ENCODE results near the gene KNL1. TPM values are rescaled to one million over a fixed set of nuclear protein-coding genes. Genes with fewer than 3 reads are reported as not detected.

Gene KNL1
- total and polyA plus RNA-seq, 7 experiments from 2014 or later = 0.08 to 41.5 (median 0.99) TPM

- H3K27ac ChIP-seq (ENCODE audit: low read depth, low read length) = no peak overlapping the region
- intact Hi-C loops (cut with micrococcal nuclease) = no loop called here
- H3K4me1 Mint-ChIP-seq = peaks cover 9 to 33% (median 23%) of the 10 kb centered on the region in 7 donors
- no peak overlapping the region for H3K27ac Mint-ChIP-seq
- ChIA-PET POLR2A (no interaction called here), CTCF (no interaction called here)
- DNase-seq (no peak), ATAC-seq (no peak)
- no peak overlapping the region for H3K4me3 ChIP-seq (ENCODE audit: low read length)
- no peak overlapping the region for H3K4me3 Mint-ChIP-seq
- no peaks in the 10 kb centered on the region for H3K9me3 ChIP-seq (ENCODE audit: control insufficient read depth in 2 of 3, low read length in 3 of 3)
- no peaks in the 10 kb centered on the region for H3K27me3 ChIP-seq (ENCODE audit: control insufficient read depth in 2 of 2, insufficient read depth in 2 of 2, low read length in 2 of 2)
- H3K27me3 Mint-ChIP-seq = no peaks in the 10 kb centered on the region
- H3K36me3 Mint-ChIP-seq = peaks cover 8 to 73% (median 34%) of the 10 kb centered on the region in 5 donors
- H3K9me3 Mint-ChIP-seq = no peaks in the 10 kb centered on the region
- H3K36me3 ChIP-seq (ENCODE audit: control insufficient read depth in 2 of 3, insufficient read depth in 3 of 3, low read length in 3 of 3) = peaks cover 7 to 55% (median 10%) of the 10 kb centered on the region in 3 experiments
- no peaks in the 10 kb centered on the region for H3K4me1 ChIP-seq (ENCODE audit: control insufficient read depth in 2 of 2, insufficient read depth in 2 of 2, low read length in 2 of 2)
These were observed 38.2 kb upstream of the KNL1 start for GRCh38 chr15:40555876-40556275.

- H3K36me3 Mint-ChIP-seq = peaks cover 8 to 57% (median 19%) of the 10 kb centered on the region in 5 donors
- ATAC-seq (no peak), DNase-seq (no peak)
- H3K27me3 Mint-ChIP-seq = no peaks in the 10 kb centered on the region
- Histone ChIP-seq H3K4me3 (ENCODE audit: low read length) (no peak overlapping the region), H3K4me1 (ENCODE audit: control insufficient read depth in 2 of 2, insufficient read depth in 2 of 2, low read length in 2 of 2) (peaks cover 0 to 3% of the 10 kb centered on the region in 2 donors), H3K36me3 (ENCODE audit: control insufficient read depth in 2 of 3, insufficient read depth in 3 of 3, low read length in 3 of 3) (peaks cover 5 to 42% (median 10%) of the 10 kb centered on the region in 3 experiments), H3K27ac (ENCODE audit: low read depth, low read length) (no peak overlapping the region), H3K27me3 (ENCODE audit: control insufficient read depth in 2 of 2, insufficient read depth in 2 of 2, low read length in 2 of 2) (no peaks in the 10 kb centered on the region), H3K9me3 (ENCODE audit: control insufficient read depth in 2 of 3, low read length in 3 of 3) (no peaks in the 10 kb centered on the region)
- ChIA-PET POLR2A (interaction anchor here (1.5 kb wide), 1 partner anchor 10 kb away, joined by 6 read pairs; the partner anchor contains the start of gene RPUSD2), CTCF (no interaction called here)
- no peak overlapping the region for H3K4me3 Mint-ChIP-seq
- intact Hi-C loops (cut with micrococcal nuclease) = no loop called here
- H3K4me1 Mint-ChIP-seq = peaks cover 23 to 59% (median 44%) of the 10 kb centered on the region in 7 donors
- H3K27ac Mint-ChIP-seq = peak overlapping the region in 3 of 9 donors; percentile 34 to 41 (median 40)
- no peaks in the 10 kb centered on the region for H3K9me3 Mint-ChIP-seq
These were observed 34.9 kb upstream of the KNL1 start for GRCh38 chr15:40558952-40559742.

GRCh38 chr15:40562691-40563090 lies 31.4 kb upstream of the KNL1 start:
- ChIA-PET POLR2A (interaction anchor here (0.6 kb wide), 1 partner anchor 117 kb away, joined by 3 read pairs; no protein-coding TSS in a partner anchor), CTCF (no interaction called here)
- Histone ChIP-seq H3K4me3 (ENCODE audit: low read length) (no peak overlapping the region), H3K27me3 (ENCODE audit: control insufficient read depth in 2 of 2, insufficient read depth in 2 of 2, low read length in 2 of 2) (no peaks in the 10 kb centered on the region), H3K36me3 (ENCODE audit: control insufficient read depth in 2 of 3, insufficient read depth in 3 of 3, low read length in 3 of 3) (peaks cover 0 to 14% (median 0%) of the 10 kb centered on the region in 3 experiments), H3K27ac (ENCODE audit: low read depth, low read length) (no peak overlapping the region), H3K4me1 (ENCODE audit: control insufficient read depth in 2 of 2, insufficient read depth in 2 of 2, low read length in 2 of 2) (peaks cover 4 to 11% of the 10 kb centered on the region in 2 donors), H3K9me3 (ENCODE audit: control insufficient read depth in 2 of 3, low read length in 3 of 3) (no peaks in the 10 kb centered on the region)
- Mint-ChIP-seq H3K27me3 (peaks cover 0 to 8% (median 0%) of the 10 kb centered on the region in 5 donors), H3K4me1 (peaks cover 42 to 69% (median 61%) of the 10 kb centered on the region in 7 donors), H3K27ac (peak overlapping the region in 3 of 9 donors; percentile 13 to 49 (median 41)), H3K9me3 (no peaks in the 10 kb centered on the region), H3K36me3 (peaks cover 0 to 26% (median 0%) of the 10 kb centered on the region in 5 donors), H3K4me3 (peak overlapping the region in 9 of 10 donors; percentile 21 to 80 (median 43))
- ATAC-seq = no peak
- no peak for DNase-seq
- intact Hi-C loops (cut with micrococcal nuclease) = loop anchor here (10.0 kb wide), 3 partner anchors 88 to 1712 kb away; partner anchors contain the start of genes CHST14 (in 1 of the 2), GANC (in 1 of the 2), TMEM87A (in 1 of the 2) and VPS18 (in 1 of the 2)

- ChIA-PET POLR2A (interaction anchor here (0.6 kb wide), 1 partner anchor 117 kb away, joined by 3 read pairs; no protein-coding TSS in a partner anchor), CTCF (no interaction called here)
- Histone ChIP-seq H3K4me1 (ENCODE audit: control insufficient read depth in 2 of 2, insufficient read depth in 2 of 2, low read length in 2 of 2) (peaks cover 5 to 12% of the 10 kb centered on the region in 2 donors), H3K36me3 (ENCODE audit: control insufficient read depth in 2 of 3, insufficient read depth in 3 of 3, low read length in 3 of 3) (peaks cover 0 to 14% (median 0%) of the 10 kb centered on the region in 3 experiments), H3K27me3 (ENCODE audit: control insufficient read depth in 2 of 2, insufficient read depth in 2 of 2, low read length in 2 of 2) (no peaks in the 10 kb centered on the region), H3K27ac (ENCODE audit: low read depth, low read length) (no peak overlapping the region), H3K4me3 (ENCODE audit: low read length) (no peak overlapping the region), H3K9me3 (ENCODE audit: control insufficient read depth in 2 of 3, low read length in 3 of 3) (no peaks in the 10 kb centered on the region)
- Mint-ChIP-seq H3K9me3 (no peaks in the 10 kb centered on the region), H3K36me3 (peaks cover 0 to 20% (median 0%) of the 10 kb centered on the region in 5 donors), H3K27ac (peak overlapping the region in 5 of 9 donors; percentile 18 to 88 (median 38)), H3K4me3 (peak overlapping the region in 9 of 10 donors; percentile 48 to 97 (median 80)), H3K4me1 (peaks cover 40 to 62% (median 59%) of the 10 kb centered on the region in 7 donors), H3K27me3 (peaks cover 0 to 8% (median 0%) of the 10 kb centered on the region in 5 donors)
- ATAC-seq (no peak), DNase-seq (no peak)
- intact Hi-C loops (cut with micrococcal nuclease) = loop anchor here (10.0 kb wide), 3 partner anchors 89 to 1711 kb away; partner anchors contain the start of genes CHST14 (in 1 of the 2), GANC (in 1 of the 2), TMEM87A (in 1 of the 2) and VPS18 (in 1 of the 2)
These were observed 30.6 kb upstream of the KNL1 start for GRCh38 chr15:40563426-40563825.

- Mint-ChIP-seq H3K27me3 (peaks cover 0 to 8% (median 0%) of the 10 kb centered on the region in 5 donors), H3K27ac (peak within 1 kb of the TSS; percentile 82 to 98 (median 95)), H3K4me1 (peaks cover 35 to 57% (median 55%) of the 10 kb centered on the region in 7 donors), H3K9me3 (no peaks in the 10 kb centered on the region), H3K4me3 (peak within 1 kb of the TSS; percentile 80 to 97 (median 96)), H3K36me3 (peaks cover 0 to 12% (median 0%) of the 10 kb centered on the region in 5 donors)
- ATAC-seq = peak; percentile 95
- no peaks in the 10 kb centered on the region for H3K9me3 ChIP-seq (ENCODE audit: control insufficient read depth in 2 of 3, low read length in 3 of 3)
- ChIA-PET CTCF (interaction anchor here (0.6 to 1.4 kb wide), 5 partner anchors 28 to 290 kb away, joined by 3 to 5 read pairs (median 3); no protein-coding TSS in a partner anchor), POLR2A (interaction anchor here (0.9 to 2.0 kb wide), 7 partner anchors 10 to 198 kb away, joined by 3 to 9 read pairs (median 5); partner anchors contain the start of genes BAHD1 and RAD51)
- H3K27me3 ChIP-seq (ENCODE audit: control insufficient read depth in 2 of 2, insufficient read depth in 2 of 2, low read length in 2 of 2) = no peaks in the 10 kb centered on the region
- peaks cover 11 to 15% of the 10 kb centered on the region in 2 donors for H3K4me1 ChIP-seq (ENCODE audit: control insufficient read depth in 2 of 2, insufficient read depth in 2 of 2, low read length in 2 of 2)
- intact Hi-C loops (cut with micrococcal nuclease) = loop anchor here (1.0 to 10.0 kb wide), 16 partner anchors 30 to 1710 kb away; partner anchors contain the start of genes BAHD1 (in 2 of the 2), CHST14 (in 2 of the 2), KNL1 (in 2 of the 2) and CHP1 (in 1 of the 2)
- H3K27ac ChIP-seq (ENCODE audit: low read depth, low read length) = peak within 1 kb of the TSS; percentile 96
- DNase-seq = peak; percentile 75 to 96 (median 93)
- H3K36me3 ChIP-seq (ENCODE audit: control insufficient read depth in 2 of 3, insufficient read depth in 3 of 3, low read length in 3 of 3) = peaks cover 0 to 22% (median 0%) of the 10 kb centered on the region in 3 experiments
- H3K4me3 ChIP-seq (ENCODE audit: low read length) = peak within 1 kb of the TSS; percentile 85
These were observed 29.3 kb upstream of the KNL1 start, which contains the start of gene CCDC32 for GRCh38 chr15:40564591-40565332. TSS of gene CCDC32 (minus strand) at chr15:40565042. CDS start at chr15:40563015, 2,027 bp downstream.
